K562 (cell line): ENCODE results near the gene TMED4. TPM values are rescaled to one million over a fixed set of nuclear protein-coding genes. Genes with fewer than 3 reads are reported as not detected.

Experiments
- ATAC-seq: fragments of 200-7000 bp; cut with Tn5 transposase; 3 replicates; pipeline ENCODE4 v1.9.1; 2020; ENCODE audit warnings: moderate library complexity
- BruUV-seq: library from RNA; stranded (reverse); fragments of 400-500 nt; replicated peaks from 2 replicates; lab custom pipeline; 2021; lab: Mats Ljungman, UMichigan
- CTCF ChIA-PET: fragments of 300-600 bp; formaldehyde crosslinking; extraction: SDS; loops from one replicate; lab custom pipeline; 2021; ENCODE audit warnings: low intra/inter-chr PET ratio; lab: Yijun Ruan, JAX
- POLR2A ChIA-PET: fragments of 300-600, 350-650 bp; sonication (Branson Sonifier 250); formaldehyde crosslinking; extraction: SDS; loops from one replicate; lab custom pipeline; 2021; ENCODE audit warnings: antibody characterized with exemption, inconsistent platforms; lab: Yijun Ruan, JAX
- DNase-seq, 4 experiments: peaks; one replicate each; pipeline versions ENCODE4 v3.0.0 to v3.0.0-alpha.2; 2011 to 2018; ENCODE audit warnings: low spot score in 3 of 4, mixed read lengths in 3 of 4; ENCODE audit errors: extremely low read depth in 1 of 4
- FAIRE-seq: peaks from 2 replicates; lab custom pipeline; 2011; peaks lifted over from hg19 to GRCh38; lab: Jason Lieb, UNC
- H2AFZ ChIP-seq: 2 replicates; pipeline ENCODE4 v1.6.0; 2011; ENCODE audit warnings: low read depth, low read length, control low read depth, inconsistent platforms
- H3K27ac ChIP-seq: fragments of 200-600 bp; 3 replicates; pipeline ENCODE4 v1.8.0; 2011; ENCODE audit warnings: low read depth, mild to moderate bottlenecking, control low read depth, inconsistent platforms, low read length, moderate library complexity, mixed read lengths; ENCODE audit errors: extremely low read depth
- H3K27me3 ChIP-seq, 2 experiments: fragments of 300-600 bp in 1 of 2; 2 replicates in 1 of 2; 3 replicates in 1 of 2; pipeline versions ENCODE4 v1.6.0 to v1.8.0; 2011; ENCODE audit warnings: inconsistent platforms in 2 of 2, low read length in 2 of 2, mild to moderate bottlenecking in 1 of 2, mixed read lengths in 1 of 2, moderate library complexity in 1 of 2; ENCODE audit not compliant: control insufficient read depth in 2 of 2, insufficient read depth in 2 of 2
- H3K36me3 ChIP-seq: fragments of 300-600 bp; 3 replicates; pipeline ENCODE4 v1.8.0; 2011; ENCODE audit warnings: mild to moderate bottlenecking, low read length, inconsistent platforms; ENCODE audit not compliant: control insufficient read depth, insufficient read depth
- H3K4me1 ChIP-seq, 2 experiments: fragments of 200-600 bp in 1 of 2; replicated peaks in 1 of 2; 2 replicates in 1 of 2; 3 replicates in 1 of 2; pipeline versions ENCODE4 v1.5.1 to v1.8.0; 2011; ENCODE audit warnings: inconsistent platforms in 2 of 2, low read length in 2 of 2, mild to moderate bottlenecking in 1 of 2, mixed read lengths in 1 of 2, moderate library complexity in 1 of 2; ENCODE audit not compliant: control insufficient read depth in 2 of 2, insufficient read depth in 2 of 2
- H3K4me2 ChIP-seq: 2 replicates; pipeline ENCODE4 v1.6.1; 2011; ENCODE audit warnings: low read length, control low read depth, inconsistent platforms, mixed read lengths; ENCODE audit not compliant: insufficient read depth
- H3K4me3 ChIP-seq: fragments of 200-600 bp; sonication (generic), shearing (Covaris generic); 2 replicates; pipeline ENCODE4 v1.5.1; 2016; ENCODE audit warnings: control low read depth, inconsistent platforms
- H3K79me2 ChIP-seq: fragments of 200-600 bp; 3 replicates; pipeline ENCODE4 v1.8.0; 2011; ENCODE audit warnings: low read length, inconsistent platforms; ENCODE audit not compliant: control insufficient read depth, insufficient read depth
- H3K9ac ChIP-seq, 2 experiments: 2 replicates each; pipeline versions ENCODE4 v1.6.0 to v1.6.1; 2011; ENCODE audit warnings: low read depth in 2 of 2, low read length in 2 of 2, control low read depth in 1 of 2, inconsistent platforms in 1 of 2, mild to moderate bottlenecking in 1 of 2, mixed read lengths in 1 of 2; ENCODE audit not compliant: insufficient read depth in 1 of 2
- H3K9me1 ChIP-seq: one replicate; pipeline ENCODE4 v1.6.0; 2011; ENCODE audit warnings: inconsistent platforms, mild to moderate bottlenecking, low read length, moderate library complexity; ENCODE audit not compliant: control insufficient read depth, insufficient read depth
- H3K9me3 ChIP-seq: replicated peaks from 2 replicates; pipeline ENCODE4 v1.5.1; 2011; ENCODE audit warnings: low read depth, low read length, inconsistent platforms; ENCODE audit not compliant: control insufficient read depth, insufficient read depth
- H4K20me1 ChIP-seq: replicated peaks from 2 replicates; pipeline ENCODE4 v1.6.1; 2011; ENCODE audit warnings: low read length, inconsistent platforms, mixed read lengths; ENCODE audit not compliant: control insufficient read depth, insufficient read depth
- CBX8 ChIP-seq: fragments of 200-600 bp; sonication (generic); IDR thresholded peaks from 2 replicates; pipeline ENCODE4 v1.6.1; 2012; ENCODE audit warnings: borderline replicate concordance, mixed run types, low read depth, mild to moderate bottlenecking, moderate library complexity, mixed read lengths, low read length, control low read depth, inconsistent platforms; ENCODE audit not compliant: poor library complexity, severe bottlenecking; ENCODE audit errors: extremely low read depth
- GABPB1 ChIP-seq: sonication (generic); formaldehyde crosslinking; IDR thresholded peaks from 2 replicates; pipeline ENCODE4 v1.8.0; 2022; ENCODE audit warnings: mild to moderate bottlenecking, missing genetic modification reagents
- HNRNPK ChIP-seq: fragments of 200-400 bp; formaldehyde crosslinking; IDR thresholded peaks from one replicate; pipeline ENCODE4 v1.6.1; 2018; ENCODE audit warnings: mild to moderate bottlenecking, low read depth, low read length; ENCODE audit not compliant: poor library complexity, severe bottlenecking
- IFI16 ChIP-seq: fragments of 250-450 bp; sonication (Bioruptor Pico); IDR thresholded peaks from 2 replicates; pipeline ENCODE4 v2.1.2; 2022; ENCODE audit warnings: mild to moderate bottlenecking, inconsistent platforms
- LARP7 ChIP-seq: fragments of 450-650 bp; IDR thresholded peaks from 2 replicates; pipeline ENCODE4 v1.6.1; 2016
- NR1H2 ChIP-seq: sonication (generic); formaldehyde crosslinking; IDR thresholded peaks from 2 replicates; pipeline ENCODE4 v1.4.0; 2020; ENCODE audit warnings: mild to moderate bottlenecking, missing genetic modification reagents
- PHTF2 ChIP-seq: fragments of 250-450 bp; sonication (Bioruptor Pico); IDR thresholded peaks from 2 replicates; pipeline ENCODE4 v1.5.0; 2021; ENCODE audit warnings: mild to moderate bottlenecking
- RHOXF2B ChIP-seq: fragments of 250-450 bp; sonication (Bioruptor Pico); conservative IDR thresholded peaks from 2 replicates; pipeline ENCODE4 v1.5.1; 2021
- SRF ChIP-seq, 2 experiments: fragments of 250-450, 450-650 bp in 1 of 2; sonication (Bioruptor Pico) in 1 of 2; sonication (generic) in 1 of 2; formaldehyde crosslinking; IDR thresholded peaks; 2 replicates each; pipeline versions ENCODE4 v1.5.0 to v1.5.1; 2020 to 2022; ENCODE audit warnings: mild to moderate bottlenecking in 1 of 2, missing genetic modification reagents in 1 of 2
- TCF3 ChIP-seq: sonication (generic); formaldehyde crosslinking; IDR thresholded peaks from 2 replicates; pipeline ENCODE4 v1.4.0; 2020; ENCODE audit warnings: mild to moderate bottlenecking, missing genetic modification reagents
- ZNF232 ChIP-seq: sonication (generic); formaldehyde crosslinking; IDR thresholded peaks from 2 replicates; pipeline ENCODE4 v1.8.0; 2022; ENCODE audit warnings: mild to moderate bottlenecking, missing genetic modification reagents
- ZNF695 ChIP-seq: fragments of 450-650 bp; formaldehyde crosslinking; IDR thresholded peaks from 2 replicates; pipeline ENCODE4 v1.4.0; 2020; ENCODE audit warnings: mild to moderate bottlenecking, moderate library complexity
- ZNF778 ChIP-seq: fragments of 450-650 bp; formaldehyde crosslinking; IDR thresholded peaks from 2 replicates; pipeline ENCODE4 v1.4.0; 2020; ENCODE audit warnings: mild to moderate bottlenecking, moderate library complexity
- WGBS: fragments of 100-300 bp; shearing (Covaris generic); methylation state at CpG from one replicate; pipeline ENCODE4 v1.1.6; 2016; ENCODE audit warnings: low coverage, mixed read lengths; ENCODE audit not compliant: insufficient coverage; ENCODE audit errors: missing lambda C conversion rate; 5-methylcytosine and 5-hydroxymethylcytosine counted together
- in situ Hi-C: fragments of 300-500 bp; cut with MboI; formaldehyde crosslinking; loops from 4 replicates; pipeline ENCODE4 v1.15.0; 2018; ENCODE audit warnings: inconsistent platforms, mixed read lengths
- intact Hi-C: fragments of 100-400 bp; cut with micrococcal nuclease; formaldehyde crosslinking; loops from 2 replicates; pipeline ENCODE4 v1.14.2; 2022
- polyA plus RNA-seq, 8 experiments: library from polyadenylated mRNA; depleted of rRNA in 4 of 8; stranded (reverse) in 5 of 8; unstranded in 3 of 8; fragments of >200 nt; fragmentation: Nextera tagmentation in 2 of 8; fragmentation: Illumina TruSeq in 1 of 8; extraction: Ambion mirVana in 2 of 8; extraction: Trizol in 1 of 8; gene quantifications; 2 replicates each; pipeline versions ENCODE4 v1.2.1 to v1.2.3, GENCODE V29; 2011 to 2014; ENCODE audit warnings: inconsistent platforms in 1 of 8, missing spikeins in 1 of 8
- total RNA-seq, 7 experiments: library from RNA; depleted of rRNA in 6 of 7; stranded (reverse); fragments of >200 nt in 6 of 7; fragmentation: Illumina TruSeq in 2 of 7; extraction: Trizol in 2 of 7; gene quantifications; 2 replicates each; pipeline versions ENCODE4 v1.2.1 to v1.2.3, GENCODE V29; 2011 to 2021; ENCODE audit warnings: low replicate concordance in 1 of 7
- TF ChIP-seq, protein P1 (sequence below): fragments of 450-650 bp; IDR thresholded peaks from 2 replicates; pipeline ENCODE4 v1.6.1; 2017; ENCODE audit warnings: mild to moderate bottlenecking, moderate library complexity

Gene TMED4
- total and polyA plus RNA-seq, 9 of the 15 experiments (the other 6 are each of a cell fraction or from before 2014, with no cell fraction given), result 20.3 to 64.0 (median 42.1) TPM

DNA sequence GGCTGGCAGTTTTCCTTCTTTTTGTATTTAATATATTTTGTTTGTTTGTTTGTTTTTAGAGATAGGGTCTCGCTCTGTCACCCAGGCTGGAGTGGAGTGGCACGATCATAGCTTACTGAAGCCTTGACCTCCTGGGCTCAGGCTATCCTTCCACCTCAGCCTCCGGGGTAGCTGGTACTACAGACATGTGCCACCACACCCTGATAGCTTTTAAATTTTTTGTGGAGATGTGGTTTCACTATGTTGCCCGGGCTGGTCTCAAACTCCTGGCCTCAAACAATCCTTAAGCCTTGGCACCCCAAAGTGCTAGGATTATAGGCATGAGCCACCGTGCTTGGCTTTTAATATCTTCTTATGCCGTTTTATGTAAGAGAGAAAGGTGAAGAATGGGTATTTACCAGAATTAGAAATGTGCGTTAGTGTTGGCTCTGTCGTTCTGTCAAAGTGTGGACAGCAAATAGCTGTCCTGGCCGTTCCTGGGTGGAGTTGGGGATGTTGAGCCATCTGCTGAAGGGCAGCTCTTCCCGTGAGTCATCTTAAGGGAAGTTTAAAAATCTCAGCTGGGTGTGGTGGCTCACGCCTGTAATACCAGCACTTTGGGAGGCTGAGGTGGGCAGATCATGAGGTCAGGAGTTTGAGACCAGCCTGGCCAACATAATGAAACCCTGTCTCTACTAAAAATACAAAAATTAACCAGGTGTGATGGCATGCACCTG, 39.2 kb upstream of the TMED4 start:
- no peak for TF ChIP-seq HNRNPK
- TF ChIP-seq SRF (CRISPR knock-in tag; IDR thresholded peaks at IDR 0.05), result no peak
- TF ChIP-seq, protein P1, sequence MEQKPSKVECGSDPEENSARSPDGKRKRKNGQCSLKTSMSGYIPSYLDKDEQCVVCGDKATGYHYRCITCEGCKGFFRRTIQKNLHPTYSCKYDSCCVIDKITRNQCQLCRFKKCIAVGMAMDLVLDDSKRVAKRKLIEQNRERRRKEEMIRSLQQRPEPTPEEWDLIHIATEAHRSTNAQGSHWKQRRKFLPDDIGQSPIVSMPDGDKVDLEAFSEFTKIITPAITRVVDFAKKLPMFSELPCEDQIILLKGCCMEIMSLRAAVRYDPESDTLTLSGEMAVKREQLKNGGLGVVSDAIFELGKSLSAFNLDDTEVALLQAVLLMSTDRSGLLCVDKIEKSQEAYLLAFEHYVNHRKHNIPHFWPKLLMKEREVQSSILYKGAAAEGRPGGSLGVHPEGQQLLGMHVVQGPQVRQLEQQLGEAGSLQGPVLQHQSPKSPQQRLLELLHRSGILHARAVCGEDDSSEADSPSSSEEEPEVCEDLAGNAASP, result no peak
- no peak for TF ChIP-seq CBX8
- TF ChIP-seq ZNF232 (CRISPR knock-in tag), result no peak
- TF ChIP-seq LARP7, result no peak
- TF ChIP-seq IFI16, result no peak
- TF ChIP-seq ZNF695 (CRISPR knock-in tag), result no peak
- TF ChIP-seq ZNF778 (CRISPR knock-in tag), result no peak
- TF ChIP-seq RHOXF2B (CRISPR knock-in tag), result no peak
- TF ChIP-seq PHTF2 (CRISPR knock-in tag), result no peak
- TF ChIP-seq TCF3 (CRISPR knock-in tag), result no peak
- no peak for TF ChIP-seq NR1H2 (CRISPR knock-in tag)
- no peak for TF ChIP-seq GABPB1 (CRISPR knock-in tag)
- no peak overlapping the region for H3K27ac ChIP-seq
- H2AFZ ChIP-seq, result no peak overlapping the region
- CTCF ChIA-PET, result no interaction called here
- peaks cover 88% of the 10 kb centered on the region for H3K79me2 ChIP-seq
- H3K4me1 ChIP-seq, result peaks cover 0 to 22% of the 10 kb centered on the region in 2 experiments; a peak in 3 of 5 replicates
- peaks cover 41% of the 10 kb centered on the region for H3K36me3 ChIP-seq
- H3K4me3 ChIP-seq, result no peak overlapping the region
- FAIRE-seq (no peak), DNase-seq (no peak), ATAC-seq (no peak)
- WGBS, result 76% methylated on average over 11 of the region's 11 CpGs
- H3K9ac ChIP-seq, result no peak overlapping the region
- H3K27me3 ChIP-seq, result no peaks in the 10 kb centered on the region
- H3K9me1 ChIP-seq, result no peaks in the 10 kb centered on the region
- BruUV-seq, result no TSS peak
- H3K9me3 ChIP-seq, result no peaks in the 10 kb centered on the region
- POLR2A ChIA-PET, result interaction anchor here (0.7 to 1.5 kb wide), 4 partner anchors 8 to 14 kb away, joined by 3 to 4 read pairs (median 3); no protein-coding TSS in a partner anchor
- H3K4me2 ChIP-seq, result no peak overlapping the region
- H4K20me1 ChIP-seq, result peaks cover 7% of the 10 kb centered on the region
- in situ Hi-C loops (no loop called here), intact Hi-C loops (no loop called here)
